ENCODE measurements around the gene UBE2E3. TPM values are rescaled to one million over a fixed set of nuclear protein-coding genes. Genes with fewer than 3 reads are reported as not detected.
"Not testable (repeated sequence)": the region's sequence is repeated elsewhere in the genome, so short reads cannot be mapped to it uniquely, and the experiment has no call there.

The UBE2E3 gene
- total and polyA plus RNA-seq, 10 donors, result 29.9 to 66.5 (median 48.4) TPM

DNA sequence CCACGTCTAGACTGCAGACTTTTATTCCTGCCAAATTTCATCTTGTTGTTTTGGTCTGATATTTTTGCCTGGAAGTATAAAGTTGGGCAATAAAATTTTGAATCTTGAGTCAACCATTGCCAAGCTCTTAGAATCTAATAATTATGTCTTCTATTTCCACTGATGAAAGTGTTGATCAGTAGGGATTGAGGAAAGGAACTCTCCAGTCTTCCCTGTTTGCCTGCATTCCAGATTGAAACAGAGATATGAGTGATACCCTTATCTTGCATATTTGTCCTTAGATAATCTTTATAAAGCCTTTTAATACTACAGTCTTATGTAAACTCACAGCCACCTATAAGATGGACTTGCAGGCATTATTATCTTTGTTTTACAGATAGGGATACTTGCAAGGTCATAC, 45.5 kb upstream of the UBE2E3 start:
- WGBS, 5 donors, result 74 to 82% (median 78%) methylated on average over 1 of the region's 1 CpG
- Histone ChIP-seq H3K36me3 (no peaks in the 10 kb centered on the region), H3K4me1 (no peaks in the 10 kb centered on the region), H3K9me3 (peaks cover 0 to 8% (median 0%) of the 10 kb centered on the region in 8 donors), H3K4me3 (no peak overlapping the region), H3K27ac (no peak overlapping the region), H3K27me3 (replicated peaks in 1 of 7) (no peaks in the 10 kb centered on the region)
- TF ChIP-seq POLR2AphosphoS5 (IDR thresholded peaks at IDR 0.05) (no peak), CTCF (IDR thresholded peaks at IDR 0.05 in 8 of 11, conservative IDR thresholded peaks at IDR 0.05 in 3 of 11) (no peak), POLR2A (IDR thresholded peaks at IDR 0.05) (no peak)
- intact Hi-C loops (cut with DNase I; ENCODE audit: low total_unique reads), result no loop called here
- DNase-seq, result no peak

- intact Hi-C loops (cut with DNase I; ENCODE audit: low total_unique reads); DNase-seq: not testable (repeated sequence)
- WGBS, 5 donors, result 20 to 39% (median 36%) methylated on average over 3 of the region's 3 CpGs
Observed at GRCh38 chr2:180937480-180937879, 42.9 kb upstream of the UBE2E3 start.

DNA sequence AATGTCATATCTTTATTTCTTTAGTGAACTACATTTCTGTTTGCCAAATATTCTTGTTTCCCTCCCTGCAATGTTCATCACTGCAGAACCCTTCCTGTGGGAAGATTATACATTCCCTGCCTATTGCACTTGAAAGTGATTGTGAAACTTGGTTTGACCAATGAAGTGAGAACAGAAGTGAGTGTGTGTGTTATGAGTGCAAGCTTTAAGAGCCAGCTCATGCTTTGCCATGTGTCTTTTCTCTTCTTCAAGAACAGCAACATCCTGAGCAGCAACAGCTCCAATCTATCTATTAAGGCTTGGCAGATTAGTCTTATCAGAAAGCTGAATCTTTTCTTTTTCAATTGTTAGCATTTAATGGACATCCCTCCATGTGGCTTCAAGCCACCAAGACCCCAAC, 42.0 kb upstream of the UBE2E3 start:
- H3K36me3 ChIP-seq, result no peaks in the 10 kb centered on the region
- intact Hi-C loops (cut with DNase I; ENCODE audit: low total_unique reads), result no loop called here

More at GRCh38 chr2:180937480-180937879, 42.9 kb upstream of the UBE2E3 start:
- not testable (repeated sequence) for H3K27ac ChIP-seq; H3K4me1 ChIP-seq; H3K27me3 ChIP-seq (replicated peaks in 1 of 7); H3K4me3 ChIP-seq; H3K36me3 ChIP-seq; H3K9me3 ChIP-seq

DNA sequence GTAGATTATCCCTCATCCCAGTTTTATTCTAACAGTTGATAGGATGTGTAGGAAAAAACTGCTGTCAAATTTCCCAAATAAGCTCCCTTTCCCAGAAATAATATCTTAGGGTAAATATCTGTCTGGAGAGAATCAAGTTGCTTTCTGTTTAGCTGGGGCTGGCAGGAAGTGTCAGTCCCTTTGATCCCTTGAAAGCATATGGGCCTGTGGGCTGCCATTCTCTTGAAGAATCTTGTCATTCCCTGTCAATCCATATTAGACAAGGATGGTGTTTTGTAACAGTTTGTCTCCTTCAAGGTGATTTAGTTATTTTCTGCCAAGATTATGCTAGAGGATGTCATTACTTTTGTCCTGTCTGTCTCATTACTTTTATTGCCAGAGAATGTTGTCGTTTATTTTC, 37.1 kb upstream of the UBE2E3 start:
- no peaks in the 10 kb centered on the region for H3K9me3 ChIP-seq
- no peaks in the 10 kb centered on the region for H3K36me3 ChIP-seq
- no peaks in the 10 kb centered on the region for H3K4me1 ChIP-seq
- H3K4me3 ChIP-seq, result no peak overlapping the region
- TF ChIP-seq CTCF (IDR thresholded peaks at IDR 0.05 in 8 of 11, conservative IDR thresholded peaks at IDR 0.05 in 3 of 11) (no peak), POLR2A (IDR thresholded peaks at IDR 0.05) (no peak), POLR2AphosphoS5 (IDR thresholded peaks at IDR 0.05) (no peak)
- WGBS, 5 donors, result 78 to 87% (median 85%) methylated on average over 1 of the region's 1 CpG
- no peaks in the 10 kb centered on the region for H3K27me3 ChIP-seq (replicated peaks in 1 of 7)
- no peak for DNase-seq
- intact Hi-C loops (cut with DNase I; ENCODE audit: low total_unique reads), result no loop called here
- H3K27ac ChIP-seq, result no peak overlapping the region

More for the DNA sequence above, 42.0 kb upstream of the UBE2E3 start:
- no peaks in the 10 kb centered on the region for H3K4me1 ChIP-seq
- DNase-seq, result no peak
- no peaks in the 10 kb centered on the region for H3K27me3 ChIP-seq (replicated peaks in 1 of 7)
- no peak overlapping the region for H3K4me3 ChIP-seq
- TF ChIP-seq POLR2AphosphoS5 (IDR thresholded peaks at IDR 0.05), result no peak
- TF ChIP-seq POLR2A (IDR thresholded peaks at IDR 0.05), result no peak
- TF ChIP-seq CTCF (IDR thresholded peaks at IDR 0.05 in 8 of 11, conservative IDR thresholded peaks at IDR 0.05 in 3 of 11), result no peak
- peaks cover 0 to 8% (median 0%) of the 10 kb centered on the region in 8 donors for H3K9me3 ChIP-seq
- H3K27ac ChIP-seq, result no peak overlapping the region

- Histone ChIP-seq H3K27me3 (replicated peaks in 1 of 7) (no peaks in the 10 kb centered on the region), H3K4me3 (no peak overlapping the region), H3K27ac (no peak overlapping the region), H3K36me3 (no peaks in the 10 kb centered on the region), H3K4me1 (no peaks in the 10 kb centered on the region), H3K9me3 (no peaks in the 10 kb centered on the region)
- DNase-seq, result no peak
- intact Hi-C loops (cut with DNase I; ENCODE audit: low total_unique reads), result no loop called here
- 82 to 88% (median 87%) methylated on average over 3 of the region's 3 CpGs for WGBS, 5 donors
- no peak for TF ChIP-seq CTCF (IDR thresholded peaks at IDR 0.05 in 8 of 11, conservative IDR thresholded peaks at IDR 0.05 in 3 of 11)
- TF ChIP-seq POLR2A (IDR thresholded peaks at IDR 0.05), result no peak
- no peak for TF ChIP-seq POLR2AphosphoS5 (IDR thresholded peaks at IDR 0.05)
Observed at GRCh38 chr2:180944372-180944771, 36.0 kb upstream of the UBE2E3 start.

Measured in spleen (tissue), 11 donors.